ENCODE measurements around the gene DCLK2.
"Not testable (repeated sequence)": the region's sequence is repeated elsewhere in the genome, so short reads cannot be mapped to it uniquely, and the experiment has no call there.

The DCLK2 gene

GRCh38 chr4:150181536-150181935 is 103.3 kb downstream of the DCLK2 start:
- Histone ChIP-seq H3K36me3 (ENCODE audit: insufficient read depth, low read length) (no peaks in the 10 kb centered on the region), H3K9me3 (ENCODE audit: low read length) (no peaks in the 10 kb centered on the region), H3K9ac (ENCODE audit: low read length) (no peak overlapping the region), H3K27me3 (ENCODE audit: control insufficient read depth in 1 of 2, insufficient read depth in 2 of 2, low read length in 2 of 2) (no peaks in the 10 kb centered on the region), H3K27ac (ENCODE audit: low read depth, low read length) (no peak overlapping the region), H3K4me1 (ENCODE audit: insufficient read depth, low read length) (peaks cover 10% of the 10 kb centered on the region), H3K4me3 (ENCODE audit: low read depth in 1 of 2, low read length in 2 of 2) (no peak overlapping the region)

GRCh38 chr4:150182794-150183193 is 104.5 kb downstream of the DCLK2 start:
- H3K27ac ChIP-seq (ENCODE audit: low read depth, low read length) = no peak overlapping the region
- H3K9me3 ChIP-seq (ENCODE audit: low read length) = no peaks in the 10 kb centered on the region

DNA sequence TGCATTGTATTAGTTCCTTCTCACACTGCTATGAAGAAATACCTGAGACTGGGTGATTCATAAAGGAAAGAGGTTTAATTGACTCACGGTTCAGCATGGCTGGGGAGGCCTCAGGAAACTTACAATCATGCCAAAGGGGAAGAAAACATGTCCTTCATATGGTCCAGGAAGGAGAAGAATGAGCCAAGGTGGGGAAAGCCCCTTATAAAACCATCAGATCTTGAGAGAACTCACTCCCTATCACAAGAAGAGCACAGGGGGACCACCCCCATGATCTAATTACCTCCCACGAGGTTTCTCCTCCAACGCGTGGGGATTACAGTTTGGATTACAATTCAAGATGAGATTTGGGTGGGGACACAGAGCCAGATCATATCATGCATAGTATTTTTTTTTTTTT is 106.8 kb downstream of the DCLK2 start:
- H3K4me3 ChIP-seq (ENCODE audit: low read depth in 1 of 2, low read length in 2 of 2); H3K9ac ChIP-seq (ENCODE audit: low read length); H3K27me3 ChIP-seq (ENCODE audit: control insufficient read depth in 1 of 2, insufficient read depth in 2 of 2, low read length in 2 of 2); H3K36me3 ChIP-seq (ENCODE audit: insufficient read depth, low read length); H3K27ac ChIP-seq (ENCODE audit: low read depth, low read length); H3K4me1 ChIP-seq (ENCODE audit: insufficient read depth, low read length); H3K9me3 ChIP-seq (ENCODE audit: low read length): not testable (repeated sequence)

More at GRCh38 chr4:150182794-150183193, 104.5 kb downstream of the DCLK2 start:
- H3K27me3 ChIP-seq (ENCODE audit: control insufficient read depth in 1 of 2, insufficient read depth in 2 of 2, low read length in 2 of 2) = no peaks in the 10 kb centered on the region
- H3K4me3 ChIP-seq (ENCODE audit: low read depth in 1 of 2, low read length in 2 of 2) = no peak overlapping the region
- H3K4me1 ChIP-seq (ENCODE audit: insufficient read depth, low read length) = peaks cover under 1% of the 10 kb centered on the region
- no peak overlapping the region for H3K9ac ChIP-seq (ENCODE audit: low read length)
- H3K36me3 ChIP-seq (ENCODE audit: insufficient read depth, low read length) = no peaks in the 10 kb centered on the region

- Histone ChIP-seq H3K27ac (ENCODE audit: low read depth, low read length) (no peak overlapping the region), H3K9ac (ENCODE audit: low read length) (no peak overlapping the region), H3K27me3 (ENCODE audit: control insufficient read depth in 1 of 2, insufficient read depth in 2 of 2, low read length in 2 of 2) (no peaks in the 10 kb centered on the region), H3K9me3 (ENCODE audit: low read length) (no peaks in the 10 kb centered on the region), H3K4me1 (ENCODE audit: insufficient read depth, low read length) (no peaks in the 10 kb centered on the region), H3K4me3 (ENCODE audit: low read depth in 1 of 2, low read length in 2 of 2) (no peak overlapping the region), H3K36me3 (ENCODE audit: insufficient read depth, low read length) (no peaks in the 10 kb centered on the region)
These were observed 114.7 kb downstream of the DCLK2 start for GRCh38 chr4:150192986-150193385.

DNA sequence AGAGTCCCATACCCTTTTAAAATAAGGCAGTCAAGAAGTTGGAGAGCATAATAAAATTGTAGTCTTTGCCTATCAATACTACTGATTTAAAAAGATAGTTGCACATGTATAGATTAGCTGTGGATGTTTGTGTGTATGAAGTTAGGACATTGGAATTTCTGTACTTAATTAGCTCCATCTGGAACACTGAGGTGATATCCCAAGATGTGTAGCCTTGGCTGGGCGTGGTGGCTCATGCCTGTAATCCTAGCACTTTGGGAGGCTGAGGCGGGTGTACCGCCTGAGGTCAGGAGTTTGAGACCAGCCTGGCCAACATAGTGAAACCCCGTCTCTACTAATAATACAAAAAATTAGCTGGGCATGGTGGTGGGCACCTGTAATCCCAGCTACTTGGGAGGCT is 119.0 kb downstream of the DCLK2 start:
- not testable (repeated sequence) for H3K9me3 ChIP-seq (ENCODE audit: low read length); H3K27ac ChIP-seq (ENCODE audit: low read depth, low read length); H3K4me1 ChIP-seq (ENCODE audit: insufficient read depth, low read length); H3K9ac ChIP-seq (ENCODE audit: low read length); H3K36me3 ChIP-seq (ENCODE audit: insufficient read depth, low read length); H3K27me3 ChIP-seq (ENCODE audit: control insufficient read depth in 1 of 2, insufficient read depth in 2 of 2, low read length in 2 of 2); H3K4me3 ChIP-seq (ENCODE audit: low read depth in 1 of 2, low read length in 2 of 2)

- H3K36me3 ChIP-seq (ENCODE audit: insufficient read depth, low read length) = peaks cover 4% of the 10 kb centered on the region
- H3K9ac ChIP-seq (ENCODE audit: low read length) = no peak overlapping the region
- H3K4me1 ChIP-seq (ENCODE audit: insufficient read depth, low read length) = no peaks in the 10 kb centered on the region
- no peaks in the 10 kb centered on the region for H3K27me3 ChIP-seq (ENCODE audit: control insufficient read depth in 1 of 2, insufficient read depth in 2 of 2, low read length in 2 of 2)
- no peaks in the 10 kb centered on the region for H3K9me3 ChIP-seq (ENCODE audit: low read length)
- no peak overlapping the region for H3K4me3 ChIP-seq (ENCODE audit: low read depth in 1 of 2, low read length in 2 of 2)
- H3K27ac ChIP-seq (ENCODE audit: low read depth, low read length) = no peak overlapping the region
These were observed 120.8 kb downstream of the DCLK2 start for GRCh38 chr4:150199056-150199455.

GRCh38 chr4:150205016-150205415 is 126.8 kb downstream of the DCLK2 start:
- no peaks in the 10 kb centered on the region for H3K27me3 ChIP-seq (ENCODE audit: control insufficient read depth in 1 of 2, insufficient read depth in 2 of 2, low read length in 2 of 2)
- no peaks in the 10 kb centered on the region for H3K36me3 ChIP-seq (ENCODE audit: insufficient read depth, low read length)
- no peaks in the 10 kb centered on the region for H3K4me1 ChIP-seq (ENCODE audit: insufficient read depth, low read length)

GRCh38 chr4:150206265-150206664 is 128.0 kb downstream of the DCLK2 start:
- no peak overlapping the region for H3K4me3 ChIP-seq (ENCODE audit: low read depth in 1 of 2, low read length in 2 of 2)
- H3K4me1 ChIP-seq (ENCODE audit: insufficient read depth, low read length) = no peaks in the 10 kb centered on the region
- H3K27ac ChIP-seq (ENCODE audit: low read depth, low read length) = no peak overlapping the region
- no peak overlapping the region for H3K9ac ChIP-seq (ENCODE audit: low read length)
- no peaks in the 10 kb centered on the region for H3K9me3 ChIP-seq (ENCODE audit: low read length)
- no peaks in the 10 kb centered on the region for H3K36me3 ChIP-seq (ENCODE audit: insufficient read depth, low read length)
- H3K27me3 ChIP-seq (ENCODE audit: control insufficient read depth in 1 of 2, insufficient read depth in 2 of 2, low read length in 2 of 2) = no peaks in the 10 kb centered on the region

More at GRCh38 chr4:150205016-150205415, 126.8 kb downstream of the DCLK2 start:
- Histone ChIP-seq H3K9me3 (ENCODE audit: low read length) (no peaks in the 10 kb centered on the region), H3K9ac (ENCODE audit: low read length) (no peak overlapping the region), H3K4me3 (ENCODE audit: low read depth in 1 of 2, low read length in 2 of 2) (no peak overlapping the region), H3K27ac (ENCODE audit: low read depth, low read length) (no peak overlapping the region)

DNA sequence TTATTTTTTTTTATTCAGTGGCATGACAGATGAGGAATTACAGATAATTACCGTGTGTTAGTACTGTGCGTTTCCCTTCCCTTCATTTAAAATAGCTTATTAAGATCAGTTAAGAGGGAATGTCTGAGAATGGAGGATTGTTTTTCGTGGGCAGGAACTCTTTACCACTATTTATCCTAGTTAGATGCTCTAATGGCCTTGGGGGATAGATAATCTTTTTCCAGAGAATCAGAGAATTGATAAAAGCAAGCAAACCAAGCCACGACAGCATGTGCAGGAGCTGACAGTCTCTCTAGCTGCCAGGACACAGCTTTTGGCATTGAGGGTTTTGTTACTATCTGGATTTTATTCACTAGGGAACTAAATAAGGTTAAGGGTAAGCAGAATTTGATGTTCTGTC is 128.7 kb downstream of the DCLK2 start:
- no peak overlapping the region for H3K27ac ChIP-seq (ENCODE audit: low read depth, low read length)
- no peak overlapping the region for H3K4me3 ChIP-seq (ENCODE audit: low read depth in 1 of 2, low read length in 2 of 2)
- H3K4me1 ChIP-seq (ENCODE audit: insufficient read depth, low read length) = peaks cover 1% of the 10 kb centered on the region
- no peak overlapping the region for H3K9ac ChIP-seq (ENCODE audit: low read length)
- H3K36me3 ChIP-seq (ENCODE audit: insufficient read depth, low read length) = no peaks in the 10 kb centered on the region
- no peaks in the 10 kb centered on the region for H3K27me3 ChIP-seq (ENCODE audit: control insufficient read depth in 1 of 2, insufficient read depth in 2 of 2, low read length in 2 of 2)
- H3K9me3 ChIP-seq (ENCODE audit: low read length) = no peaks in the 10 kb centered on the region

GRCh38 chr4:150207871-150208270 is 129.6 kb downstream of the DCLK2 start:
- H3K9me3 ChIP-seq (ENCODE audit: low read length) = no peaks in the 10 kb centered on the region
- no peaks in the 10 kb centered on the region for H3K36me3 ChIP-seq (ENCODE audit: insufficient read depth, low read length)
- no peak overlapping the region for H3K4me3 ChIP-seq (ENCODE audit: low read depth in 1 of 2, low read length in 2 of 2)
- H3K27ac ChIP-seq (ENCODE audit: low read depth, low read length) = no peak overlapping the region
- H3K4me1 ChIP-seq (ENCODE audit: insufficient read depth, low read length) = peaks cover 5% of the 10 kb centered on the region
- no peak overlapping the region for H3K9ac ChIP-seq (ENCODE audit: low read length)
- no peaks in the 10 kb centered on the region for H3K27me3 ChIP-seq (ENCODE audit: control insufficient read depth in 1 of 2, insufficient read depth in 2 of 2, low read length in 2 of 2)

DNA sequence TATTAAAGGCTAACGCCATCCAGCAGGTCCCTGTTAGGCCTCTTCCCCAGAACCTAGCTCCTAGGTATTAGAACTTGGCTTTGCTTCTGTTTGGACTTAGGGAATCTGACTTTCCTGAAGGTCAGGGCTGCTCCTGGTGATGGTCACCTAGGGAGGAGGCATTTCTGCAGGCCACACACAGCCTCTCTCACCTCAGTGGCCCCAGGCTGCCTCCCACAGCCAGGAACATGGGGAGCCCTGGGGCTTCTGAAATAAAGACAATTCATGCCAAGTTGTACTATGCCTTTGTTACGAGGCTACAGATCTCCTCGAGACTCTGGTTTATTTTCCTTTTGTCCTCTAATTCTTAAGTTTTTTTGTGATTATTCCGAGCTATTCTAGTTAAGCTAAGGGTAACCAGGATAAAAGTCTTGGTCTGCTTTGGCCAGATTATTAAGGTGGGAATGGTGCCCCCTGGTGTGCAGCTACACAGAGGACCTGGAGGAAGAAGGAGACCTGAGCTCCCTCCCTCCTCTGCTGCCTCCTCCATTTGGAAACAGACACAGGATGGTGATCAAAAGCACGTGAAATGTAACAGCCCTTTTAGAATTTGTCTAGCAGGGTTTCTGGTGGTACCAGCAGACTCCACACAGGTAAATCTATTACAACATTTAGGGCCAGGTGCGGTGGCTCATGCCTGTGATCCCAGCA is 131.0 kb downstream of the DCLK2 start:
- Histone ChIP-seq H3K36me3 (ENCODE audit: insufficient read depth, low read length) (no peaks in the 10 kb centered on the region), H3K9ac (ENCODE audit: low read length) (no peak overlapping the region), H3K27ac (ENCODE audit: low read depth, low read length) (no peak overlapping the region), H3K27me3 (ENCODE audit: control insufficient read depth in 1 of 2, insufficient read depth in 2 of 2, low read length in 2 of 2) (no peaks in the 10 kb centered on the region), H3K4me1 (ENCODE audit: insufficient read depth, low read length) (peaks cover 5% of the 10 kb centered on the region), H3K9me3 (ENCODE audit: low read length) (no peaks in the 10 kb centered on the region), H3K4me3 (ENCODE audit: low read depth in 1 of 2, low read length in 2 of 2) (no peak overlapping the region)

DNA sequence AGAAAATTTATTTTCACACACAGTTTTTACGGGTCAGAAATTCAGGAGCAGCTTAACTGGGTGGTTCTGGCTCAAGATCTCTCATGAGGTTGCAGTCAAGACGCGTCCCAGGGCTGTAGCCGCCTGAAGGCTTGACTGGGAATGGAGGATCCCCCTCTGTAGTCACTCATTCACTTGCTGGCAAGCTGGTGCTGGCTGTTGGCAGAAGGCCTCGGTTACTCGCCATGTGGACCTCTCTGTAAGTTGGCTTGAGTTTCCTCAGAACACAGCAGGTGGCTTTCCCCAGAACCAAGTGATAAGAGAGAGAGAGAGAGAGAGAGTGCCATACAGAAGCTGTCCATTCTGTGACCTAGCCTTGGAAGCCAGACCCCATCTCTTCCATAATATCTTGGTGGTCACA is 132.8 kb downstream of the DCLK2 start:
- Histone ChIP-seq H3K4me1 (ENCODE audit: insufficient read depth, low read length) (peaks cover 5% of the 10 kb centered on the region), H3K4me3 (ENCODE audit: low read depth in 1 of 2, low read length in 2 of 2) (no peak overlapping the region), H3K36me3 (ENCODE audit: insufficient read depth, low read length) (no peaks in the 10 kb centered on the region), H3K9me3 (ENCODE audit: low read length) (no peaks in the 10 kb centered on the region), H3K27ac (ENCODE audit: low read depth, low read length) (no peak overlapping the region), H3K9ac (ENCODE audit: low read length) (no peak overlapping the region), H3K27me3 (ENCODE audit: control insufficient read depth in 1 of 2, insufficient read depth in 2 of 2, low read length in 2 of 2) (no peaks in the 10 kb centered on the region)
